Esophagus muscularis mucosa (tissue), 4 donors: ENCODE data around the gene PEX7. TPM values are rescaled to one million over a fixed set of nuclear protein-coding genes. Genes with fewer than 3 reads are reported as not detected.
"Not testable (repeated sequence)": the region's sequence is repeated elsewhere in the genome, so short reads cannot be mapped to it uniquely, and the experiment has no call there.

ENCODE experiments used
- DNase-seq: peaks from one replicate; pipeline ENCODE4 v3.0.0-alpha.2; 2017; ENCODE audit errors: extremely low spot score
- H3K27ac ChIP-seq, 4 donors: fragments of 200-600 bp; sonication (generic); replicated peaks in 1 of 4; 1 replicate in 3 of 4; 2 replicates in 1 of 4; pipeline ENCODE4 v1.5.1; 2016 to 2019; ENCODE audit warnings: mild to moderate bottlenecking in 1 of 4
- H3K27me3 ChIP-seq, 4 donors: fragments of 200-600 bp; sonication (generic); one replicate each; pipeline versions ENCODE4 v1.5.1 to v1.6.0; 2016 to 2019
- H3K36me3 ChIP-seq, 4 donors: fragments of 200-600 bp; sonication (generic); one replicate each; pipeline ENCODE4 v1.5.1; 2016 to 2019
- H3K4me1 ChIP-seq, 4 donors: fragments of 200-600 bp; sonication (generic); one replicate each; pipeline ENCODE4 v1.5.1; 2016 to 2019
- H3K4me3 ChIP-seq, 4 donors: fragments of 200-600 bp; sonication (generic); 1 replicate in 2 of 4; 2 replicates in 2 of 4; pipeline ENCODE4 v1.5.1; 2016 to 2019; ENCODE audit warnings: mild to moderate bottlenecking in 4 of 4, moderate library complexity in 1 of 4
- H3K9me3 ChIP-seq, 4 donors: fragments of 200-600 bp; sonication (generic); 1 replicate in 3 of 4; 2 replicates in 1 of 4; pipeline ENCODE4 v1.5.1; 2016 to 2019
- EP300 ChIP-seq: sonication (generic); formaldehyde crosslinking; IDR thresholded peaks from one replicate; pipeline ENCODE4 v1.6.1; 2017; ENCODE audit warnings: antibody characterized with exemption
- POLR2A ChIP-seq: fragments of 450-650 bp; IDR thresholded peaks from one replicate; pipeline ENCODE4 v1.6.1; 2017; ENCODE audit warnings: antibody characterized with exemption, moderate library complexity, mild to moderate bottlenecking, low read depth
- POLR2AphosphoS5 ChIP-seq, 2 donors: sonication (generic); formaldehyde crosslinking; IDR thresholded peaks; one replicate each; pipeline ENCODE4 v1.6.1; 2017; ENCODE audit warnings: antibody characterized with exemption in 2 of 2
- WGBS: methylation state at CpG from one replicate; pipeline ENCODE4 v1.1.5; 2018; 5-methylcytosine and 5-hydroxymethylcytosine counted together
- intact Hi-C: fragments of 100-400 bp; cut with DNase I; formaldehyde crosslinking; loops from one replicate; pipeline ENCODE4 v1.15.1; 2023
- total RNA-seq, 4 donors: library from RNA; depleted of rRNA; stranded (reverse); fragments of >200 nt; gene quantifications; one replicate each; pipeline versions ENCODE4 v1.1.0 to v1.2.1, GENCODE V29; 2016
- TF ChIP-seq, protein P1 (sequence below), 3 experiments: fragments of 200-600 bp in 2 of 3; fragments of 450-650 bp in 1 of 3; sonication (generic) in 2 of 3; IDR thresholded peaks; one replicate each; pipeline ENCODE4 v1.5.1; 2017 to 2019; ENCODE audit warnings: antibody characterized with exemption in 3 of 3, mild to moderate bottlenecking in 2 of 3, moderate library complexity in 1 of 3

Gene PEX7
- total RNA-seq, 4 donors from 2014 or later: 4.1 to 9.5 (median 5.6) TPM

DNA sequence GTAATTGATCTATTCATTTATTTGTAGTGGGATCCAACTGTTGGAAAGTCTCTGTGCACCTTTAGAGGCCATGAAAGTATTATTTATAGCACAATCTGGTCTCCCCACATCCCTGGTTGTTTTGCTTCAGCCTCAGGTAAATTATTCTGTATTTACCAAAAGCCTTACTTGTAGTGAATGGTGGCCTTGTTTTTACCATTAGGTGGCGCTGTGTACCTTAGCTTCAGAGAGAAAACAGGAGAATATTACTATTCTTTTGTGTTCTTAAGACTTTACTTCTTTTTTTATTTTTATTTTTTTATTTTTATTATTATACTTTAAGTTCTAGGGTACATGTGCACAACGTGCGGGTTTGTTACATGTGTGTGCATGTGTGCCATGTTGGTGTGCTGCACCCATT is 23.7 kb downstream of the PEX7 start:
- Histone ChIP-seq H3K27me3 (no peaks in the 10 kb centered on the region), H3K4me1 (peaks cover 0 to 17% (median 8%) of the 10 kb centered on the region in 4 donors), H3K4me3 (no peak overlapping the region), H3K9me3 (no peaks in the 10 kb centered on the region), H3K36me3 (no peaks in the 10 kb centered on the region), H3K27ac (no peak overlapping the region)
- intact Hi-C loops: no loop called here
- TF ChIP-seq POLR2A (no peak), POLR2AphosphoS5 (IDR thresholded peaks at IDR 0.05) (no peak), EP300 (no peak)
- TF ChIP-seq, protein P1, sequence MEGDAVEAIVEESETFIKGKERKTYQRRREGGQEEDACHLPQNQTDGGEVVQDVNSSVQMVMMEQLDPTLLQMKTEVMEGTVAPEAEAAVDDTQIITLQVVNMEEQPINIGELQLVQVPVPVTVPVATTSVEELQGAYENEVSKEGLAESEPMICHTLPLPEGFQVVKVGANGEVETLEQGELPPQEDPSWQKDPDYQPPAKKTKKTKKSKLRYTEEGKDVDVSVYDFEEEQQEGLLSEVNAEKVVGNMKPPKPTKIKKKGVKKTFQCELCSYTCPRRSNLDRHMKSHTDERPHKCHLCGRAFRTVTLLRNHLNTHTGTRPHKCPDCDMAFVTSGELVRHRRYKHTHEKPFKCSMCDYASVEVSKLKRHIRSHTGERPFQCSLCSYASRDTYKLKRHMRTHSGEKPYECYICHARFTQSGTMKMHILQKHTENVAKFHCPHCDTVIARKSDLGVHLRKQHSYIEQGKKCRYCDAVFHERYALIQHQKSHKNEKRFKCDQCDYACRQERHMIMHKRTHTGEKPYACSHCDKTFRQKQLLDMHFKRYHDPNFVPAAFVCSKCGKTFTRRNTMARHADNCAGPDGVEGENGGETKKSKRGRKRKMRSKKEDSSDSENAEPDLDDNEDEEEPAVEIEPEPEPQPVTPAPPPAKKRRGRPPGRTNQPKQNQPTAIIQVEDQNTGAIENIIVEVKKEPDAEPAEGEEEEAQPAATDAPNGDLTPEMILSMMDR (IDR thresholded peaks at IDR 0.05): peak; percentile 61 to 80 (median 71)
- 59% methylated on average over 3 of the region's 3 CpGs for WGBS
- DNase-seq: no peak

- H3K9me3 ChIP-seq, H3K36me3 ChIP-seq, H3K27me3 ChIP-seq, H3K27ac ChIP-seq, DNase-seq, intact Hi-C loops, H3K4me3 ChIP-seq: not testable (repeated sequence)
- 86% methylated on average over 4 of the region's 4 CpGs for WGBS
- peaks cover 0 to 17% (median 8%) of the 10 kb centered on the region in 4 donors for H3K4me1 ChIP-seq
Measured at GRCh38 chr6:136846477-136846876, 24.1 kb downstream of the PEX7 start.

GRCh38 chr6:136849979-136850563 is 27.7 kb downstream of the PEX7 start:
- H3K36me3 ChIP-seq, H3K4me3 ChIP-seq, DNase-seq, intact Hi-C loops, H3K27ac ChIP-seq, H3K9me3 ChIP-seq, H3K27me3 ChIP-seq, H3K4me1 ChIP-seq: not testable (repeated sequence)
- 67% methylated on average over 4 of the region's 4 CpGs for WGBS

- H3K27me3 ChIP-seq: no peaks in the 10 kb centered on the region
- intact Hi-C loops: no loop called here
- peaks cover 0 to 8% (median 2%) of the 10 kb centered on the region in 4 donors for H3K36me3 ChIP-seq
- TF ChIP-seq POLR2AphosphoS5 (IDR thresholded peaks at IDR 0.05) (no peak), EP300 (no peak), POLR2A (no peak)
- TF ChIP-seq, protein P1 (IDR thresholded peaks at IDR 0.05): no peak
- DNase-seq: no peak
- no peaks in the 10 kb centered on the region for H3K9me3 ChIP-seq
- no peak overlapping the region for H3K4me3 ChIP-seq
- H3K27ac ChIP-seq: no peak overlapping the region
- 88% methylated on average over 5 of the region's 5 CpGs for WGBS
- no peaks in the 10 kb centered on the region for H3K4me1 ChIP-seq
Measured at GRCh38 chr6:136859430-136859829, 37.0 kb downstream of the PEX7 start.

DNA sequence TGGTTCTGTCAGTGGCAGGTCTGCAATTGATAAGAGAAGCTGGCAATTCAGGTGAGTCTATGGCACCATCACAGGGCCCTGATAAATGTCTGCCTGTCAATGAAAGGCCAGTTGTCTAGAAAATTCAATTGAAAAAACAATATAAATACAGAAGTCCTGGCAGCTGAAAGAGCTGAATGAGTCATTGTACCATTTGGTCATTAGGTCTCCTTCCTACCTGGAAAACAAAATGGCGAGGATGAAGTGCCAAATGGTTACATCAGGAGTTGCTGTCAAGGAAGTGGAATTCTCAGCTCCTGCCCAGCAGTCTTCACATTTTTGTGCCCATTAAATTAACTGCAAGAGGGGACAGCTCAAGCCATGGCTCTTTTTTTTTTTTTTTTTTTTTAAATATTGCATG is 37.7 kb downstream of the PEX7 start:
- H3K4me1 ChIP-seq: no peaks in the 10 kb centered on the region
- no peak for DNase-seq
- no peaks in the 10 kb centered on the region for H3K27me3 ChIP-seq
- H3K36me3 ChIP-seq: peaks cover 0 to 8% (median 2%) of the 10 kb centered on the region in 4 donors
- H3K27ac ChIP-seq: no peak overlapping the region
- no peak overlapping the region for H3K4me3 ChIP-seq
- 92% methylated on average over 1 of the region's 1 CpG for WGBS
- H3K9me3 ChIP-seq: no peaks in the 10 kb centered on the region
- TF ChIP-seq POLR2AphosphoS5 (IDR thresholded peaks at IDR 0.05): no peak
- TF ChIP-seq POLR2A: no peak
- TF ChIP-seq, protein P1 (IDR thresholded peaks at IDR 0.05): no peak
- no peak for TF ChIP-seq EP300
- intact Hi-C loops: no loop called here

- 100% methylated on average over 1 of the region's 1 CpG for WGBS
- no peaks in the 10 kb centered on the region for H3K9me3 ChIP-seq
- DNase-seq: no peak
- no peaks in the 10 kb centered on the region for H3K27me3 ChIP-seq
- H3K4me3 ChIP-seq: no peak overlapping the region
- no peaks in the 10 kb centered on the region for H3K4me1 ChIP-seq
- TF ChIP-seq, protein P1 (IDR thresholded peaks at IDR 0.05): no peak
- TF ChIP-seq POLR2AphosphoS5 (IDR thresholded peaks at IDR 0.05): no peak
- no peak for TF ChIP-seq EP300
- H3K36me3 ChIP-seq: no peaks in the 10 kb centered on the region
- intact Hi-C loops: no loop called here
- H3K27ac ChIP-seq: no peak overlapping the region
Measured at GRCh38 chr6:136862662-136863061, 40.3 kb downstream of the PEX7 start.
